DND-41 (cell line): Measurements from ENCODE around the gene GPANK1.

ENCODE experiments used
- EZH2 ChIP-seq: IDR thresholded peaks from 3 replicates; pipeline ENCODE4 v1.6.1; 2012; ENCODE audit warnings: borderline replicate concordance, low read depth, mild to moderate bottlenecking, moderate library complexity, low read length, inconsistent platforms; ENCODE audit not compliant: severe bottlenecking
- TF ChIP-seq, protein P1 (sequence below): IDR thresholded peaks from 2 replicates; pipeline ENCODE4 v1.5.1; 2012; ENCODE audit warnings: borderline replicate concordance, low read length, moderate library complexity, mild to moderate bottlenecking; ENCODE audit not compliant: poor library complexity, severe bottlenecking; ENCODE audit errors: extremely low read depth

DNA sequence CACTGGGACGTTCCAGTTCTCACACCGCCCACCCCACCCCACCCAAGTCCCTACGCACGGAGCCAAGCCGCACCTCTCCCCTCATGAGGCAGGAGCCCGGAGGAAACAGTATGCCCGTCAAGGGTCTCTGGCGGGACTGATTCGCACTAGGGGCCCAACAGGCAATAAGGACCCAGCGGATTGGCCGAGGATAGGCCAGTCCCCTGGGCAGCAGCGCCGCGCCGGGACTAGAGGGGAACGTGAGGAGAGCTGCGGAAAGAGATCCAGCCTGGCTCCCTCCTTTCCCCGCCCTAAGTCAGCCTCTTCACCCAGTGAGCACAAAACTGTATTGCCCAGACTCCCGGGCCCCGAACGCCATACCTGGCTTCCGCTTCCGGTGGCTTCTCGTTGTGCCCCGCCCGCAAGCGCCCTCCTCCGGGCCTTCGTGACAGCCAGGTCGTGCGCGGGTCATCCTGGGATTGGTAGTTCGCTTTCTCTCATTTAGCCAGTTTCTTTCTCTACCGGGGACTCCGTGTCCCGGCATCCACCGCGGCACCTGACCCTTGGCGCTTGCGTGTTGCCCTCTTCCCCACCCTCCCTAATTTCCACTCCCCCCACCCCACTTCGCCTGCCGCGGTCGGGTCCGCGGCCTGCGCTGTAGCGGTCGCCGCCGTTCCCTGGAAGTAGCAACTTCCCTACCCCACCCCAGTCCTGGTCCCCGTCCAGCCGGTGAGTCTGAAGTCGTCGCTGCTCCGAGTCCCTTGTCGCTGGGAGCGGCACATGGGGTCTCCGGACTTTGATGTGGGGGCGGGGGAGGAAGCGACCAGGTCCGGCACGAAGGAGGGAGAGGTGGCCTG, 922 bp upstream of the GPANK1 start, which contains the start of gene CSNK2B:
- TF ChIP-seq, protein P1, sequence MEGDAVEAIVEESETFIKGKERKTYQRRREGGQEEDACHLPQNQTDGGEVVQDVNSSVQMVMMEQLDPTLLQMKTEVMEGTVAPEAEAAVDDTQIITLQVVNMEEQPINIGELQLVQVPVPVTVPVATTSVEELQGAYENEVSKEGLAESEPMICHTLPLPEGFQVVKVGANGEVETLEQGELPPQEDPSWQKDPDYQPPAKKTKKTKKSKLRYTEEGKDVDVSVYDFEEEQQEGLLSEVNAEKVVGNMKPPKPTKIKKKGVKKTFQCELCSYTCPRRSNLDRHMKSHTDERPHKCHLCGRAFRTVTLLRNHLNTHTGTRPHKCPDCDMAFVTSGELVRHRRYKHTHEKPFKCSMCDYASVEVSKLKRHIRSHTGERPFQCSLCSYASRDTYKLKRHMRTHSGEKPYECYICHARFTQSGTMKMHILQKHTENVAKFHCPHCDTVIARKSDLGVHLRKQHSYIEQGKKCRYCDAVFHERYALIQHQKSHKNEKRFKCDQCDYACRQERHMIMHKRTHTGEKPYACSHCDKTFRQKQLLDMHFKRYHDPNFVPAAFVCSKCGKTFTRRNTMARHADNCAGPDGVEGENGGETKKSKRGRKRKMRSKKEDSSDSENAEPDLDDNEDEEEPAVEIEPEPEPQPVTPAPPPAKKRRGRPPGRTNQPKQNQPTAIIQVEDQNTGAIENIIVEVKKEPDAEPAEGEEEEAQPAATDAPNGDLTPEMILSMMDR: no peak
- TF ChIP-seq EZH2: no peak
